SK-N-SH treated with all-trans-retinoic acid at 6 μM for 48 hours (cell line): ENCODE measurements around the gene BMPR1B.

Experiments
- CREB5 ChIP-seq: fragments of 250-450 bp; sonication (Bioruptor Pico); IDR thresholded peaks from 2 replicates; pipeline ENCODE4 v1.5.1; 2020; ENCODE audit warnings: low read depth, mild to moderate bottlenecking, moderate library complexity
- GLIS3 ChIP-seq: fragments of 250-450 bp; sonication (Bioruptor Pico); IDR thresholded peaks from 2 replicates; pipeline ENCODE4 v1.5.0; 2020; ENCODE audit warnings: mild to moderate bottlenecking, moderate library complexity
- ISL1 ChIP-seq: fragments of 250-450 bp; sonication (Bioruptor Pico); IDR thresholded peaks from 2 replicates; pipeline ENCODE4 v2.1.2; 2022; ENCODE audit warnings: mild to moderate bottlenecking, moderate library complexity
- RARB ChIP-seq: fragments of 250-450 bp; sonication (Bioruptor Pico); IDR thresholded peaks from 2 replicates; pipeline ENCODE4 v1.8.0; 2021; ENCODE audit warnings: mild to moderate bottlenecking, moderate library complexity
- TSHZ2 ChIP-seq: fragments of 250-450 bp; sonication (Bioruptor Pico); IDR thresholded peaks from 2 replicates; pipeline ENCODE4 v1.5.0; 2020; ENCODE audit warnings: mild to moderate bottlenecking, moderate library complexity
- ZFP3 ChIP-seq: fragments of 250-450 bp; sonication (Bioruptor Pico); IDR thresholded peaks from 2 replicates; pipeline ENCODE4 v1.5.0; 2020; ENCODE audit warnings: mild to moderate bottlenecking, moderate library complexity
- ZFP30 ChIP-seq: fragments of 450-650 bp; formaldehyde crosslinking; IDR thresholded peaks from 2 replicates; pipeline ENCODE4 v1.5.0; 2022; ENCODE audit warnings: mild to moderate bottlenecking, moderate library complexity
- ZNF565 ChIP-seq: fragments of 450-650 bp; formaldehyde crosslinking; conservative IDR thresholded peaks from 2 replicates; pipeline ENCODE4 v1.5.0; 2020; ENCODE audit warnings: low read depth, mild to moderate bottlenecking, moderate library complexity
- ZNF70 ChIP-seq: fragments of 450-650 bp; formaldehyde crosslinking; IDR thresholded peaks from 2 replicates; pipeline ENCODE4 v1.5.0; 2020; ENCODE audit warnings: mild to moderate bottlenecking, moderate library complexity
- TF ChIP-seq, protein P1 (sequence below): fragments of 250-450 bp; sonication (Bioruptor Pico); IDR thresholded peaks from 2 replicates; pipeline ENCODE4 v1.8.0; 2020; ENCODE audit warnings: mild to moderate bottlenecking, moderate library complexity, borderline replicate concordance

GRCh38 chr4:94743838-94744237 lies 13.9 kb upstream of the BMPR1B start:
- no peak for TF ChIP-seq ISL1 (CRISPR knock-in tag)
- TF ChIP-seq GLIS3 (CRISPR knock-in tag): no peak
- no peak for TF ChIP-seq TSHZ2
- TF ChIP-seq RARB (CRISPR knock-in tag): no peak
- TF ChIP-seq, protein P1, sequence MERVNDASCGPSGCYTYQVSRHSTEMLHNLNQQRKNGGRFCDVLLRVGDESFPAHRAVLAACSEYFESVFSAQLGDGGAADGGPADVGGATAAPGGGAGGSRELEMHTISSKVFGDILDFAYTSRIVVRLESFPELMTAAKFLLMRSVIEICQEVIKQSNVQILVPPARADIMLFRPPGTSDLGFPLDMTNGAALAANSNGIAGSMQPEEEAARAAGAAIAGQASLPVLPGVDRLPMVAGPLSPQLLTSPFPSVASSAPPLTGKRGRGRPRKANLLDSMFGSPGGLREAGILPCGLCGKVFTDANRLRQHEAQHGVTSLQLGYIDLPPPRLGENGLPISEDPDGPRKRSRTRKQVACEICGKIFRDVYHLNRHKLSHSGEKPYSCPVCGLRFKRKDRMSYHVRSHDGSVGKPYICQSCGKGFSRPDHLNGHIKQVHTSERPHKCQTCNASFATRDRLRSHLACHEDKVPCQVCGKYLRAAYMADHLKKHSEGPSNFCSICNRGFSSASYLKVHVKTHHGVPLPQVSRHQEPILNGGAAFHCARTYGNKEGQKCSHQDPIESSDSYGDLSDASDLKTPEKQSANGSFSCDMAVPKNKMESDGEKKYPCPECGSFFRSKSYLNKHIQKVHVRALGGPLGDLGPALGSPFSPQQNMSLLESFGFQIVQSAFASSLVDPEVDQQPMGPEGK (CRISPR knock-in tag): no peak
- TF ChIP-seq ZNF565 (CRISPR knock-in tag): no peak
- no peak for TF ChIP-seq ZFP30
- no peak for TF ChIP-seq CREB5 (CRISPR knock-in tag)
- TF ChIP-seq ZNF70 (CRISPR knock-in tag): no peak
- TF ChIP-seq ZFP3 (CRISPR knock-in tag): no peak
